K562 (cell line): ENCODE results near the gene VMP1.

Experiments used
- CEBPB ChIP-seq: fragments of 450-650 bp; IDR thresholded peaks from 2 replicates; pipeline ENCODE4 v1.6.1; 2016; ENCODE audit warnings: missing genetic modification characterization, missing compliant biosample characterization
- TF ChIP-seq, protein P1 (sequence below): sonication (generic); formaldehyde crosslinking; IDR thresholded peaks from 2 replicates; pipeline ENCODE4 v1.8.0; 2022; ENCODE audit warnings: mild to moderate bottlenecking, low read depth, missing genetic modification reagents

DNA sequence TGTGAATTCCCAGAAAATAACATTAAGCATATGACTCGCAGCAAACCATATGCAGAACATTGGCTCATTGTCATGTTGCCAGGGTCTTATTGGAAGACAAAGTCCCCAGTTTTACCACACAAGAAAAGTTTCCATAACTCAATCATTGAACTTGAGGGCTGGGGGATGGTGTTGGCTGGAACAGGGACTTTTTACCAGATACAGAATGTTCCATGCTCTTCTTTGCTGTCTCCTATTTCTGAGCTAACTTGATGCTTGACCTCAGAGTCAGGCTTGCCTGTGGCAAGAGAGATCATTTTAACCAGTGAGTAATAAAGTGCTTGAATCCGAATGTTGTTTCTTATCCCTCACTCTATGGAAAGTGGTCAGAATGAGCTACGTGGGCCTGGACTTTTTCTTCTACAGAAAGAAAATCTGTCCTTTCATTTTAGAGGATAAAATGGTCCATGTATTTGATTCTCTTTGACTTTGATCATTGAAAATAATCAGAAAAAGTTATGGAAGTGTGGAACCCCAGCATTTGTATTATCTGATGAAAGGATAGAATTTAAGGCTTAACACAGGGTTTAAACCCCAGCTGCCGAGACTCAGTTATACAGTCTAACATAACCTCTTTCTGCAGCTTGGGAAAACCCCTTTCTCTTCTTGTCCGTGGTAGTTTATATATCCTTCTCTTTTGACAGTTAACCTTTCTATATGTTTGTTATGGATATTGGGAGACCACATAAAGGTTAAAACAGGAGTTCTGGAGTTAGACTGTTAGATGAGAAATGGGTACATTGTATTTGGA is 118.3 kb downstream of the VMP1 start:
- TF ChIP-seq, protein P1, sequence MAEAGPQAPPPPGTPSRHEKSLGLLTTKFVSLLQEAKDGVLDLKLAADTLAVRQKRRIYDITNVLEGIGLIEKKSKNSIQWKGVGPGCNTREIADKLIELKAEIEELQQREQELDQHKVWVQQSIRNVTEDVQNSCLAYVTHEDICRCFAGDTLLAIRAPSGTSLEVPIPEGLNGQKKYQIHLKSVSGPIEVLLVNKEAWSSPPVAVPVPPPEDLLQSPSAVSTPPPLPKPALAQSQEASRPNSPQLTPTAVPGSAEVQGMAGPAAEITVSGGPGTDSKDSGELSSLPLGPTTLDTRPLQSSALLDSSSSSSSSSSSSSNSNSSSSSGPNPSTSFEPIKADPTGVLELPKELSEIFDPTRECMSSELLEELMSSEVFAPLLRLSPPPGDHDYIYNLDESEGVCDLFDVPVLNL (CRISPR knock-in tag): no peak
- no peak for TF ChIP-seq CEBPB (tag)
